HG02588 (cell line): ENCODE results near the gene TPGS2.
"Not testable (repeated sequence)": the region's sequence is repeated elsewhere in the genome, so short reads cannot be mapped to it uniquely, and the experiment has no call there.

Experiments used
- ATAC-seq: cut with Tn5 transposase; IDR thresholded peaks from one replicate; pipeline ENCODE4 v1.9.1; 2021; ENCODE audit warnings: mild to moderate bottlenecking, moderate library complexity; ENCODE audit not compliant: unreplicated experiment

The TPGS2 gene

GRCh38 chr18:36828630-36829361 is at the start of gene TPGS2, which contains the start of gene KIAA1328:
TSS of gene TPGS2 (minus strand) at chr18:36829002. CDS start at chr18:36828767, 235 bp downstream.
TSS of gene KIAA1328 (plus strand) at chr18:36829127. CDS start at chr18:36829139, 12 bp downstream.
- peak; percentile 94 for ATAC-seq

GRCh38 chr18:36873826-36874225 is 45.0 kb upstream of the TPGS2 start:
- ATAC-seq, result not testable (repeated sequence)

GRCh38 chr18:36872329-36872728 is 43.5 kb upstream of the TPGS2 start:
- ATAC-seq, result no peak

GRCh38 chr18:36871801-36872200 is 43.0 kb upstream of the TPGS2 start:
- no peak for ATAC-seq

GRCh38 chr18:36867056-36867455 is 38.3 kb upstream of the TPGS2 start:
- no peak for ATAC-seq

- no peak for ATAC-seq
These were observed 33.4 kb upstream of the TPGS2 start for GRCh38 chr18:36862182-36862581.

GRCh38 chr18:36856815-36857214 is 28.0 kb upstream of the TPGS2 start:
- no peak for ATAC-seq

- ATAC-seq, result no peak
These were observed 22.4 kb upstream of the TPGS2 start for GRCh38 chr18:36851202-36851590.

GRCh38 chr18:36850527-36851201 is 21.9 kb upstream of the TPGS2 start:
- ATAC-seq, result no peak

GRCh38 chr18:36849288-36850006 is 20.6 kb upstream of the TPGS2 start:
- no peak for ATAC-seq

GRCh38 chr18:36848609-36849008 is 19.8 kb upstream of the TPGS2 start:
- no peak for ATAC-seq

GRCh38 chr18:36843784-36844183 is 15.0 kb upstream of the TPGS2 start:
- ATAC-seq, result no peak

GRCh38 chr18:36843199-36843598 is 14.4 kb upstream of the TPGS2 start:
- no peak for ATAC-seq

GRCh38 chr18:36839835-36840234 is 11.0 kb upstream of the TPGS2 start:
- no peak for ATAC-seq

GRCh38 chr18:36835927-36836326 is 7.1 kb upstream of the TPGS2 start:
- no peak for ATAC-seq

- ATAC-seq, result no peak
These were observed 4.3 kb upstream of the TPGS2 start for GRCh38 chr18:36833120-36833519.

GRCh38 chr18:36831139-36831538 is 2.3 kb upstream of the TPGS2 start:
- no peak for ATAC-seq

GRCh38 chr18:36830158-36830495 is 1.3 kb upstream of the TPGS2 start:
- no peak for ATAC-seq

- ATAC-seq, result no peak
These were observed 758 bp upstream of the TPGS2 start for GRCh38 chr18:36829362-36830157.

GRCh38 chr18:36828157-36828629 is 609 bp downstream of the TPGS2 start:
- no peak for ATAC-seq

- no peak for ATAC-seq
These were observed 2.2 kb downstream of the TPGS2 start for GRCh38 chr18:36826556-36826955.
